NCI-H774 (cell line): ENCODE data around the gene AP2S1.
"Not testable (repeated sequence)": the region's sequence is repeated elsewhere in the genome, so short reads cannot be mapped to it uniquely, and the experiment has no call there.

Experiments
- DNase-seq: peaks from one replicate; lab custom pipeline; 2025; lab: John Stamatoyannopoulos, UW

The AP2S1 gene

GRCh38 chr19:46804432-46804831 is 46.2 kb downstream of the AP2S1 start:
- DNase-seq = not testable (repeated sequence)

- no peak for DNase-seq
Observed at GRCh38 chr19:46803555-46803954, 47.1 kb downstream of the AP2S1 start.

- no peak for DNase-seq
Observed at GRCh38 chr19:46802152-46802551, 48.5 kb downstream of the AP2S1 start.

GRCh38 chr19:46798713-46799112 is 51.9 kb downstream of the AP2S1 start:
- DNase-seq = no peak

GRCh38 chr19:46797881-46798280 is 52.8 kb downstream of the AP2S1 start:
- DNase-seq = no peak

- no peak for DNase-seq
Observed at GRCh38 chr19:46791944-46792343, 58.7 kb downstream of the AP2S1 start.

- DNase-seq = no peak
Observed at GRCh38 chr19:46789371-46789770, 61.3 kb downstream of the AP2S1 start.

GRCh38 chr19:46788968-46789338 is 61.7 kb downstream of the AP2S1 start:
- DNase-seq = no peak

- peak; percentile 89 for DNase-seq
Observed at GRCh38 chr19:46788262-46788967, 62.2 kb downstream of the AP2S1 start, which contains the start of gene SLC1A5. Gene SLC1A5, minus strand, starts transcription at chr19:46788594. Its CDS starts 629 bp downstream, at chr19:46787965.
